Neural progenitor cell (in vitro differentiated cells): ENCODE measurements around the gene MAP7D1. TPM values are rescaled to one million over a fixed set of nuclear protein-coding genes. Genes with fewer than 3 reads are reported as not detected.
A peak's percentile ranks its signal among the peaks of the same experiment; 100 is the strongest.

Experiments
- DNase-seq: peaks from one replicate; pipeline ENCODE4 v3.0.0-alpha.2; 2016; ENCODE audit warnings: low spot score
- H2AFZ ChIP-seq: fragments of 200-600 bp; sonication (generic); replicated peaks from 2 replicates; pipeline ENCODE4 v1.6.1; 2016; ENCODE audit warnings: antibody characterized with exemption
- H3F3A ChIP-seq: fragments of 200-600 bp; sonication (generic); 2 replicates; pipeline ENCODE4 v1.6.1; 2016; ENCODE audit warnings: antibody characterized with exemption, low read depth
- H3K27ac ChIP-seq: fragments of 200-600 bp; sonication (generic); 2 replicates; pipeline ENCODE4 v1.5.1; 2016; ENCODE audit warnings: mild to moderate bottlenecking
- H3K27me3 ChIP-seq: fragments of 200-600 bp; sonication (generic); 2 replicates; pipeline ENCODE4 v1.6.1; 2016; ENCODE audit warnings: mild to moderate bottlenecking, moderate library complexity
- H3K36me3 ChIP-seq: fragments of 200-600 bp; sonication (generic); 2 replicates; pipeline ENCODE4 v1.5.1; 2016
- H3K4me1 ChIP-seq: fragments of 200-600 bp; sonication (generic); 2 replicates; pipeline ENCODE4 v1.6.1; 2016; ENCODE audit warnings: mixed run types
- H3K4me2 ChIP-seq: fragments of 200-600 bp; sonication (generic); 2 replicates; pipeline ENCODE4 v1.6.1; 2016
- H3K4me3 ChIP-seq: fragments of 200-600 bp; sonication (generic); 2 replicates; pipeline ENCODE4 v1.5.1; 2016
- H3K79me2 ChIP-seq: fragments of 200-600 bp; sonication (generic); 2 replicates; pipeline ENCODE4 v1.6.1; 2016; ENCODE audit warnings: low read depth
- H3K9ac ChIP-seq: fragments of 200-600 bp; sonication (generic); 2 replicates; pipeline ENCODE4 v1.6.1; 2016
- H3K9me3 ChIP-seq: fragments of 200-600 bp; sonication (generic); 2 replicates; pipeline ENCODE4 v1.5.1; 2016; ENCODE audit warnings: low read depth
- H4K20me1 ChIP-seq: fragments of 200-600 bp; sonication (generic); 2 replicates; pipeline ENCODE4 v1.6.1; 2016; ENCODE audit warnings: low read depth
- H3K27ac Mint-ChIP-seq: 3 replicates; pipeline ENCODE4 v1.8.0; 2021; ENCODE audit warnings: mixed read lengths
- H3K27me3 Mint-ChIP-seq: 2 replicates; pipeline ENCODE4 v1.8.0; 2022; ENCODE audit warnings: low read depth, mild to moderate bottlenecking, inconsistent platforms, moderate library complexity, mixed read lengths; ENCODE audit not compliant: insufficient read depth
- H3K36me3 Mint-ChIP-seq: 3 replicates; pipeline ENCODE4 v1.8.0; 2021; ENCODE audit warnings: mixed read lengths
- H3K4me1 Mint-ChIP-seq: 3 replicates; pipeline ENCODE4 v1.8.0; 2021; ENCODE audit warnings: mixed read lengths
- H3K4me3 Mint-ChIP-seq: 3 replicates; pipeline ENCODE4 v1.8.0; 2021; ENCODE audit warnings: mild to moderate bottlenecking, moderate library complexity, mixed read lengths
- H3K9me3 Mint-ChIP-seq: 3 replicates; pipeline ENCODE4 v1.8.0; 2020; ENCODE audit warnings: mixed read lengths
- EZH2 ChIP-seq: fragments of 200-600 bp; sonication (generic); IDR thresholded peaks from 2 replicates; pipeline ENCODE4 v1.6.1; 2017; ENCODE audit warnings: antibody characterized with exemption, mild to moderate bottlenecking, moderate library complexity
- EZH2phosphoT487 ChIP-seq: fragments of 200-600 bp; sonication (generic); IDR thresholded peaks from 2 replicates; pipeline ENCODE4 v1.6.1; 2017; ENCODE audit warnings: antibody characterized with exemption
- total RNA-seq: library from RNA; depleted of rRNA; stranded (reverse); fragments of >200 nt; gene quantifications from 2 replicates; pipeline ENCODE4 v1.2.3, GENCODE V29; 2015; ENCODE audit warnings: low replicate concordance
- TF ChIP-seq, protein P1 (sequence below): fragments of 200-600 bp; sonication (generic); IDR thresholded peaks from 2 replicates; pipeline ENCODE4 v1.5.1; 2017; ENCODE audit warnings: antibody characterized with exemption, mild to moderate bottlenecking

The MAP7D1 gene
- total RNA-seq, 1 donor from 2014 or later = 35.0 TPM

DNA sequence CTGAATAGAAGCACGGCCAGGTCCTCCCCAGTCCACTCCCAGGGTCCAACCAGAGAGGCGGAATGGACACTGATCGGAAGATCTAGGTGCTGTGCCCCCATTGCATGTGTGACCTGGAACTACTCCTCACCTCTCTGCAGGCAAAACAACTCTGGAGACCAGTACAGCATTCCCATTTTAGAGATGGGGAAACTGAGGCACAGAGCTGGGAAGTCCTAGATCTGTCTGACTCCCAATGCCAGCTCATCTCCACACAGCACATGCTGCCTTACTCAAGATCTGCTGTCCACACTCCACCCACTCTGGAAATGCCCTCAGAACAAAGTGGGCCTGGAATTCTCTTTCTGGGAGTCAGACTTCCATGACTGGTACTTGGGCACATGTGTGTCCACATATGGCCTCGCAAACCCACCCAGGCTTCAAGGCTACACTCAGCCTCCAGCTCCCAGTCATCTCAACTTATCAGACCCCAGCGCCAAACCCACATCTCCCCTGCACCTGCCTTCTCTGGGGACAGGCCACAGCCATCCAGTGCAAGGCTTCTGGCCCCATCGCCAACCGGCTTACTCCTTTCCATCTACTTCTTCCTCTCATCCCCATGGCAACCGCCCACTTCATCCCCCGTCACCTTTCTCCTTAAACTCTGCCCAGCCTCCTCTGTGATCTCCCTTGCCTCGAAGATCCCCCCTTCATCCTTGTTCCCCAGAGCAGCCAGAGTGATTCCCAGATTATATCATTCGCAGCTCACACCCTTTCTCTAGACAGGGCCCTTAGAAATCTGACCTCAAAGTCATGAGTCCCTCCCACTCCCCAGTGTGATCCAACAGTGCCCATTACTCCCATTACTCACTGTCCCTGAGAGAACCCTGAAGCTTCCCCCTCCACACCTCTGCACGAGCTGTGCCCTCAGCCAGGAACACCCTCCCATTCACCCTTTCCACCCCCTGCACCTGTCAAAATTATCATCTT is 33.6 kb upstream of the MAP7D1 start:
- peaks cover 45% of the 10 kb centered on the region for H3K4me1 Mint-ChIP-seq
- TF ChIP-seq EZH2 = no peak
- no peak for TF ChIP-seq EZH2phosphoT487

DNA sequence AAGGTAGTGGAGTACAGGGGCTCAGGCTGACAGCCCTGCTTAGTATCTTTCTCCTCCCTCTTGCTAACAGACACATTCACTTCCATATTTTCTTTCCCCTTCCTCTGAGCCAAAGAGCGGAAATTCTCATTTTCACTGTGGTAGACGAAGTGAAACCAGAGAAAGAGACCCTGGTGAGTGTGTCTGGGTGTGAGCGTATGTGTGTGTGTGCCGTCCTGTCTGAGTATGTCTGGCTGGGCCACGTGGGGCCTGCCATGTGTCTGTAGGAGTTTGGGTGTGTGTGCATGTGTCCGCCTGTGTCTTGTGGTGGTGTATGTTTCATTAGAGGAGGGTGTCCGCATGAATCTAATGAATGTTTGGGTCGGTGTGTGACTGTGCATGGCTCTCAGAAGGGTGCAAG is 32.6 kb upstream of the MAP7D1 start:
- no peak overlapping the region for H3K27ac Mint-ChIP-seq
- H3K9ac ChIP-seq = no peak overlapping the region

More for the DNA sequence above, 33.6 kb upstream of the MAP7D1 start:
- Histone ChIP-seq H3K4me1 (peaks cover 3% of the 10 kb centered on the region), H3F3A (no peaks in the 10 kb centered on the region), H3K27me3 (peaks cover 57% of the 10 kb centered on the region), H3K4me3 (no peak overlapping the region), H3K79me2 (no peaks in the 10 kb centered on the region), H3K27ac (no peak overlapping the region), H2AFZ (no peak overlapping the region), H4K20me1 (peaks cover 14% of the 10 kb centered on the region), H3K36me3 (no peaks in the 10 kb centered on the region), H3K4me2 (no peak overlapping the region), H3K9me3 (no peaks in the 10 kb centered on the region), H3K9ac (no peak overlapping the region)
- peaks cover 42% of the 10 kb centered on the region for H3K27me3 Mint-ChIP-seq
- peak overlapping the region; percentile 35 for H3K4me3 Mint-ChIP-seq
- peak overlapping the region; percentile 34 for H3K27ac Mint-ChIP-seq
- DNase-seq = no peak
- H3K36me3 Mint-ChIP-seq = peaks cover 2% of the 10 kb centered on the region
- peaks cover 2% of the 10 kb centered on the region for H3K9me3 Mint-ChIP-seq

DNA sequence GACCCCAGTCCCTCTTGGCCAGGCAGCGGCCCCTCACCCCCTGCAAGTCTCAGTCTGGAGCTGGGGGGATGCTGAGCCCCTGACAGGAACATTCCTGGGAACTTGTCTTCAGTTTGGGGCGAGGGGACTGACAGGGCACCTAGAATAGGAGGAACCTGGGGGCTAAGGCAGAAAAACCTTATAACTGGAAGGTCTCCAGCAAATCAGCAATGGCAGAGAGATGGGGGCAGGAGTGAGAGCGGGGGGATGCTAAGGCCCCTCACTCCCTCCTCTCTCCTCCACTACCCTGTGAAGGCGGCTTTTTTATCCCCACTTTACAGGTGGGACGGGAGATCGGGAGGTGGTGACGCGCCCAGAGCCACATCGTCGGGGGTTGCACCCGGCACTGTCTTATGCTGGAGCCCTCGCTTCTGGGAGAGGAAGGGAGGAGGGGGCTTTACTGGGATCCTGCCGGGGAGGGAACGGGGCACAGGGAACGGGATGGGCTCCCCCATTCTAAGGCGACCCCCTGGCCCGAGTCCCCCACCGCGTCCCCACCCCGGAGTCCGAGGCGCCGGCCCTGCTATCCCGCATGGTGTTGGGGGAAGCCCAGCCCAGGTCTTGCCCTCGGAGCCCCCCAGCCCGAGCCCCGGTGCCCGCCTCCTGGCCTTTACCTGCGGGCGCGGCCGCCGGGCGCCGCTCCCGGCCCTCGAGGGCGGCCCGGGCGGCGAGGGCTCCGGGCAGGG is 31.4 kb upstream of the MAP7D1 start:
- H3K79me2 ChIP-seq = no peaks in the 10 kb centered on the region
- H3K4me1 ChIP-seq = peaks cover 3% of the 10 kb centered on the region
- no peaks in the 10 kb centered on the region for H3K36me3 ChIP-seq
- H3K9me3 Mint-ChIP-seq = peaks cover 2% of the 10 kb centered on the region
- H4K20me1 ChIP-seq = peaks cover 14% of the 10 kb centered on the region
- TF ChIP-seq, protein P1, sequence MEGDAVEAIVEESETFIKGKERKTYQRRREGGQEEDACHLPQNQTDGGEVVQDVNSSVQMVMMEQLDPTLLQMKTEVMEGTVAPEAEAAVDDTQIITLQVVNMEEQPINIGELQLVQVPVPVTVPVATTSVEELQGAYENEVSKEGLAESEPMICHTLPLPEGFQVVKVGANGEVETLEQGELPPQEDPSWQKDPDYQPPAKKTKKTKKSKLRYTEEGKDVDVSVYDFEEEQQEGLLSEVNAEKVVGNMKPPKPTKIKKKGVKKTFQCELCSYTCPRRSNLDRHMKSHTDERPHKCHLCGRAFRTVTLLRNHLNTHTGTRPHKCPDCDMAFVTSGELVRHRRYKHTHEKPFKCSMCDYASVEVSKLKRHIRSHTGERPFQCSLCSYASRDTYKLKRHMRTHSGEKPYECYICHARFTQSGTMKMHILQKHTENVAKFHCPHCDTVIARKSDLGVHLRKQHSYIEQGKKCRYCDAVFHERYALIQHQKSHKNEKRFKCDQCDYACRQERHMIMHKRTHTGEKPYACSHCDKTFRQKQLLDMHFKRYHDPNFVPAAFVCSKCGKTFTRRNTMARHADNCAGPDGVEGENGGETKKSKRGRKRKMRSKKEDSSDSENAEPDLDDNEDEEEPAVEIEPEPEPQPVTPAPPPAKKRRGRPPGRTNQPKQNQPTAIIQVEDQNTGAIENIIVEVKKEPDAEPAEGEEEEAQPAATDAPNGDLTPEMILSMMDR = no peak
- peak; percentile 81 for TF ChIP-seq EZH2
- TF ChIP-seq EZH2phosphoT487 = peak; percentile 74
- no peak overlapping the region for H3K9ac ChIP-seq
- peaks cover 32% of the 10 kb centered on the region for H3K4me1 Mint-ChIP-seq
- no peaks in the 10 kb centered on the region for H3K9me3 ChIP-seq
- DNase-seq = no peak
- no peaks in the 10 kb centered on the region for H3F3A ChIP-seq
- no peak overlapping the region for H3K27ac ChIP-seq
- no peak overlapping the region for H2AFZ ChIP-seq
- H3K27me3 Mint-ChIP-seq = peaks cover 40% of the 10 kb centered on the region
- H3K4me2 ChIP-seq = peak overlapping the region; percentile 66
- H3K36me3 Mint-ChIP-seq = peaks cover 2% of the 10 kb centered on the region
- H3K4me3 ChIP-seq = peak overlapping the region; percentile 32
- H3K27ac Mint-ChIP-seq = no peak overlapping the region
- H3K4me3 Mint-ChIP-seq = peak overlapping the region; percentile 81
- H3K27me3 ChIP-seq = peaks cover 57% of the 10 kb centered on the region

More for the DNA sequence above, 32.6 kb upstream of the MAP7D1 start:
- Mint-ChIP-seq H3K36me3 (peaks cover 2% of the 10 kb centered on the region), H3K4me1 (peaks cover 41% of the 10 kb centered on the region), H3K27me3 (peaks cover 42% of the 10 kb centered on the region), H3K9me3 (peaks cover 2% of the 10 kb centered on the region), H3K4me3 (no peak overlapping the region)
- H3F3A ChIP-seq = no peaks in the 10 kb centered on the region
- H3K9me3 ChIP-seq = no peaks in the 10 kb centered on the region
- no peak for DNase-seq
- H3K4me1 ChIP-seq = peaks cover 3% of the 10 kb centered on the region
- no peak overlapping the region for H3K4me2 ChIP-seq
- no peak overlapping the region for H3K4me3 ChIP-seq
- no peak for TF ChIP-seq EZH2phosphoT487
- TF ChIP-seq, protein P1 = no peak
- TF ChIP-seq EZH2 = no peak
- H3K79me2 ChIP-seq = no peaks in the 10 kb centered on the region
- no peak overlapping the region for H3K27ac ChIP-seq
- H3K27me3 ChIP-seq = peaks cover 57% of the 10 kb centered on the region
- peaks cover 14% of the 10 kb centered on the region for H4K20me1 ChIP-seq
- H2AFZ ChIP-seq = no peak overlapping the region
- H3K36me3 ChIP-seq = no peaks in the 10 kb centered on the region
